NCI-H146 treated with DMSO at 0.1 percent for 48 hours (cell line): Measurements from ENCODE around the gene ZNF502.
"Not testable (repeated sequence)": the region's sequence is repeated elsewhere in the genome, so short reads cannot be mapped to it uniquely, and the experiment has no call there.

ENCODE experiments used
- DNase-seq: peaks from one replicate; lab custom pipeline; 2025; ENCODE audit not compliant: unreplicated experiment; lab: John Stamatoyannopoulos, UW

ZNF502 gene

GRCh38 chr3:44712455-44713075, at the start of gene ZNF502:
Gene ZNF502, plus strand, starts transcription at chr3:44712660. Its CDS starts 7,602 bp downstream, at chr3:44720262.
- peak; percentile 59 for DNase-seq

GRCh38 chr3:44665173-44665572, 47.3 kb upstream of the ZNF502 start:
- DNase-seq: no peak

- DNase-seq: no peak
Measured at GRCh38 chr3:44666346-44666745, 46.1 kb upstream of the ZNF502 start.

GRCh38 chr3:44669760-44670159, 42.7 kb upstream of the ZNF502 start:
- no peak for DNase-seq

- not testable (repeated sequence) for DNase-seq
Measured at GRCh38 chr3:44673466-44673865, 39.0 kb upstream of the ZNF502 start.

GRCh38 chr3:44674211-44674610, 38.2 kb upstream of the ZNF502 start:
- no peak for DNase-seq

- DNase-seq: no peak
Measured at GRCh38 chr3:44678480-44679116, 33.9 kb upstream of the ZNF502 start.

- no peak for DNase-seq
Measured at GRCh38 chr3:44680921-44681455, 31.5 kb upstream of the ZNF502 start.

GRCh38 chr3:44682182-44682896, 30.1 kb upstream of the ZNF502 start:
- no peak for DNase-seq

- DNase-seq: peak; percentile 44
Measured at GRCh38 chr3:44685128-44685800, 27.2 kb upstream of the ZNF502 start.

GRCh38 chr3:44687898-44688297, 24.6 kb upstream of the ZNF502 start:
- DNase-seq: no peak

GRCh38 chr3:44721231-44722102, 9.0 kb downstream of the ZNF502 start:
- no peak for DNase-seq

GRCh38 chr3:44722103-44722401, 9.6 kb downstream of the ZNF502 start:
- no peak for DNase-seq

GRCh38 chr3:44729384-44729910, 17.0 kb downstream of the ZNF502 start, which contains the start of gene ZNF501:
Gene ZNF501, plus strand, starts transcription at chr3:44729635. Its CDS starts 4,787 bp downstream, at chr3:44734422.
- peak; percentile 64 for DNase-seq

- DNase-seq: no peak
Measured at GRCh38 chr3:44734646-44735168, 22.2 kb downstream of the ZNF502 start.

- no peak for DNase-seq
Measured at GRCh38 chr3:44761101-44761423, 48.6 kb downstream of the ZNF502 start.

GRCh38 chr3:44761424-44762169, 49.1 kb downstream of the ZNF502 start, which contains the start of the genes KIAA1143 and KIF15:
Gene KIAA1143, minus strand, starts transcription at chr3:44761619. Its CDS starts 17 bp downstream, at chr3:44761602.
Gene KIF15, plus strand, starts transcription at chr3:44761794. Its CDS starts 72 bp downstream, at chr3:44761866.
- peak; percentile 68 for DNase-seq

- DNase-seq: no peak
Measured at GRCh38 chr3:44762170-44762677, 49.8 kb downstream of the ZNF502 start.

- DNase-seq: no peak
Measured at GRCh38 chr3:44762690-44763089, 50.2 kb downstream of the ZNF502 start.
